NCI-H748 treated with DMSO at 0.1 percent for 48 hours (cell line): ENCODE measurements around the gene OSBP.
A peak's percentile ranks its signal among the peaks of the same experiment; 100 is the strongest.
"Not testable (repeated sequence)": the region's sequence is repeated elsewhere in the genome, so short reads cannot be mapped to it uniquely, and the experiment has no call there.

Source experiments
- DNase-seq: peaks from one replicate; lab custom pipeline; 2025; lab: John Stamatoyannopoulos, UW

Gene OSBP, protein sequence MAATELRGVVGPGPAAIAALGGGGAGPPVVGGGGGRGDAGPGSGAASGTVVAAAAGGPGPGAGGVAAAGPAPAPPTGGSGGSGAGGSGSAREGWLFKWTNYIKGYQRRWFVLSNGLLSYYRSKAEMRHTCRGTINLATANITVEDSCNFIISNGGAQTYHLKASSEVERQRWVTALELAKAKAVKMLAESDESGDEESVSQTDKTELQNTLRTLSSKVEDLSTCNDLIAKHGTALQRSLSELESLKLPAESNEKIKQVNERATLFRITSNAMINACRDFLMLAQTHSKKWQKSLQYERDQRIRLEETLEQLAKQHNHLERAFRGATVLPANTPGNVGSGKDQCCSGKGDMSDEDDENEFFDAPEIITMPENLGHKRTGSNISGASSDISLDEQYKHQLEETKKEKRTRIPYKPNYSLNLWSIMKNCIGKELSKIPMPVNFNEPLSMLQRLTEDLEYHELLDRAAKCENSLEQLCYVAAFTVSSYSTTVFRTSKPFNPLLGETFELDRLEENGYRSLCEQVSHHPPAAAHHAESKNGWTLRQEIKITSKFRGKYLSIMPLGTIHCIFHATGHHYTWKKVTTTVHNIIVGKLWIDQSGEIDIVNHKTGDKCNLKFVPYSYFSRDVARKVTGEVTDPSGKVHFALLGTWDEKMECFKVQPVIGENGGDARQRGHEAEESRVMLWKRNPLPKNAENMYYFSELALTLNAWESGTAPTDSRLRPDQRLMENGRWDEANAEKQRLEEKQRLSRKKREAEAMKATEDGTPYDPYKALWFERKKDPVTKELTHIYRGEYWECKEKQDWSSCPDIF

DNA sequence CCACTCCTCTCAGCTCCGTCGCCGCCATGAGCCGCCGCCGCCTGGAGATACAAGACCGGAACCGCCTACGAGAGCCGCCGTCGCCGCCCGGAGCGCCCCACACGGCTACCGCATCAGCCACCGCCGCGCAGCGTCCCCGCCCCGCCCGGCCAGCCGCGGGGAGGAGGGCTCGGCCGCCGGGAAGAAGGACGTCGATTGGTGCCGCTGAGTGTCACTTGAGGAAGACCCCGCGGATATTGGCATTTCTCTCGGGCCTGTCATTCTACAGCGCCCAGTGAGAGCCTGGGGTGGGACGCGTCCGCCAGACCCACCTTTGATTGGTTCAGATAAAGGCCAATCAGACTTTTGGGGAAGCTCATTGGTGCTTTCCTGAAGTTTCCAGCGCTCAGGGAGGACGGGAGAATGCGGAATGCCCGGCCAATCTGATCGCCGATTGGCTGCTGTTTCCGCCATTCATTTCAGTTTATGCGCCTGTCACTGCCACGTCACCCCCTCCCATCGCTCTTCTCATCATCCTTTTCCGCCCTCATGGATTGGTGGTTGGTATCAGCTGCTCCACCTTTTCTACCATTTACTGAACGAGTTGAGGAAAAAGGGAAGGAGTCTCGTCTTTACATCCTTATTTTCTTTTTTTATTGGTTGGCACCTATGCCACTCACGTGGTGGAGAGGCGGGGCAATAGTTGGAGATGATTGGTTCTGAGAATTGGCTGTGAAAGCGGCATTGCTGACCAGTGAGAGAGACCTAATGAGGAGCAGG lies at the start of gene OSBP:
OSBP (minus strand) TSS at position 138 of the 759 bp plus-strand sequence; CDS start at position 28, 110 bp downstream.
- peak; percentile 100 for DNase-seq

DNA sequence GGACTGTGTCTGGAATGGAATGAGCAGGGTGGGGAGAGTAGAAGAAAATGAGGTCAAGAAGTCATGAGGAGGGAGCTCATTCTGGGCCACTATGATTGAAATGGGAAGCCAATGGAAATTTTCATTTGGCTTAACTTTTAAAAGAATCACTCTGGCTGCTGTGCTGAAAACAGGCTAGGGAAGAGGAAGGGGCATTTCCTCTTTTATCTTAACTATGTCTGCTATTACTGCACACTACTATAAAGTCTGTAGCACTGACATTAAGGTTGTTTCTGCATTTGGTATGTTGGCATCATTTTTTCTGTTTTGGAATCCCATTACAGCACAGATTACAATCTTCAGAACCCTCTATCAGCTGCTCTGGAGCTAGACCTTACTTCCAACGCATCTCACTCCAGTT lies 45.0 kb upstream of the OSBP start:
- DNase-seq = no peak

DNA sequence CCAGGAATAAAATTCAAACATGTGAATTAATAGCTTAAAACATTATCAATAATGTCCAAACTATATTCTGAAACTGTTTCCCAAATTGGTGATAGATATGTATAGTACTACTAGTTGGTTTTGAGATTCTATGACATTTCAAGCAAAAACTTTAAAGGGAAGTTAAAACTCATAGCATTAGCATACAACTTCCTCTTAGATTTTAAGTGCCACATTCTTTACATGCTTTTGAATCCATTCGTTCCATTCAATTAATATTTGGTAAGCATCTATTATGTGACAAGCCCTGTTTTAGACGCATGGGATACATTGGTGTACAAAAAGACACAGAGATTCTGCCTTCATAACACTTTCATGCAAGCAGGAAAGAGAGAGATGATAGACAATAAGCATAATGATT lies 44.4 kb upstream of the OSBP start:
- DNase-seq = no peak

DNA sequence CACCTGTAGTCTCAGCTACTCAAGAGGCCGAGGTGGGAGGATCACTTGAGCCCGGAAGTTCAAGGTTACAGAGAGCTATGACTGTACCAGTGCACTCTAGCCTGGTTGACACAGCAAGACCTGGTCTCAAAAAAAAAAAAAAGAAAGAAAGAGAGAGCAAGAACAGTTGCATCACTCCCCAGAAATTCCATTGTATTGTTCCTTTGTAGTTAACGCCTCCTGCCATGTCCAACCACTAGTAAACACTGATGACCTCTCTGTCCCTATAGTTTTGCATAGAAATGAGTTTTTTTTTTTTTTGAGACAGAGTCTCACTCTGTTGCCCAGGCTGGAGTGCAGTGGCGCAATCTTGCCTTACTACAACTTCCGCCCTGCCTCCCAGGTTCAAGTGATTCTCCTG lies 42.5 kb upstream of the OSBP start:
- DNase-seq = no peak

DNA sequence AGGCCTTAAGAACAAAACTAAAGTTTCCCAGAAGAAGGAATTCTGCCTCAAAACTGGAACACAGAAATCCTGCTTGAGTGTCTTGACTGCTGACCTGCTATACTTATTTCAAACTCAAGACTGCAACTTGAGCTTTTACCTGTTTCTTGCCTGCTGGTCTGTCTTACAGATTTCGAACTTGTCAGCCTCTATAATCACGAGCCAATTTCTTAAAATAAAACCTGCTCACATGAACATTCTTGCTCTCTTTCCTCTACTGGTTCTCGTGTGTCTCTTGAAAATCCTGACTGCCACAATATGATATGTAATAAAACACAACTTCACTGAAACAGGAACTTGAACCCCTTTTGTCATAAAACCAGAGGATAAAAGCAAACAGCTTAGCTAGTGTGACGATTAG lies 39.3 kb upstream of the OSBP start:
- no peak for DNase-seq

DNA sequence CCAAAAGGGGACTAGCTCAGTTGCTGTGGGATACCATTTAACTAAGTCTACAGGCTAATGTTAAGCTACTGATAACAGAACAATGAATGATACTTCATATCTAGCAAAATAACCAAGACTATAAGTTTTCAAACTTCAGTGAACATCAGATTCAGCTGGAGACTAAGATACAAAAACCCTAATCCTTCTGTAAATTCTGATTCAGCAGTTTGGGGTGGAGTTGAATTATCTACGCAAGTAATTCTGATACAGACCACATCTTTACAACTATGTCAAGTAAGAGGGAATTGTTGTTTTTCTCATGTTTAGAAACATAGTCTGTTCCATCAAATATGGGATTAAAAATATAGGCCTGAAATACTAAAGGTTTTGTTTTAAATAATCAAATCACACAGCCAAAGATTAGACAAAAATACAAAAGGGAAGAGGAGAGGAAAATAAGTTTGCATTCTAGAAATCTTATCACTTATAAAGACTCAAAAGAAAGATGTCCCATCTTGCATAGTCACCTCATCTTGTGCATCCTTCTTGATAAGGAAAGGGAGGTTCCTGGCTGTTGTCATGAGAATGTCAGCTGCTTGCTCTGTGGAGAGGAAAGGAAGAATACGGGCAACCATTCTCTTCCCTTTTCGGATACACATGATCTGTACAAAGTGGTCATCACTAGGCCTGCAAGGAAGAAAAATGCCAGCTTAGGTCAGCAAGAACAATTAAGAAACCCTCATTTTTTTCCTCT lies 31.8 kb upstream of the OSBP start:
- DNase-seq = no peak

DNA sequence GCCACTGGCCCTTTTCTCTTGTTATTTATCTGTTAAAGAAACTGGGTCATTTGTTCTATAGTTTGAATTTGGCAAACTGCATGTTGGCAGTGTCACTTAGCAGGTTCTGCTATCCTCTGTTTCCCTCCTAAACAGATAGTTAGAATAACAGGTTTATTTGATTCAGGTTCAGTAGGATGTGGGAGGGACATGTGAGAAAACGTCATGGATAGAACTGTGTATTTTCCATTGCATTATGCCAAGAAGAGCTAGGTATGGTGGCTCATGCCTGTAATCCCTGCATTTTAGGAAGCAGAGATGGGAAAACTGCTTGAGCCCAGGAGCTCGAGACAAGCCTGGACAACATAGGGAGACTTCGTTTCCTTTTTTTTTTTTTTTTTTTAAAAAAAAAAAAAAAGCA lies 29.0 kb upstream of the OSBP start:
- DNase-seq = no peak

DNA sequence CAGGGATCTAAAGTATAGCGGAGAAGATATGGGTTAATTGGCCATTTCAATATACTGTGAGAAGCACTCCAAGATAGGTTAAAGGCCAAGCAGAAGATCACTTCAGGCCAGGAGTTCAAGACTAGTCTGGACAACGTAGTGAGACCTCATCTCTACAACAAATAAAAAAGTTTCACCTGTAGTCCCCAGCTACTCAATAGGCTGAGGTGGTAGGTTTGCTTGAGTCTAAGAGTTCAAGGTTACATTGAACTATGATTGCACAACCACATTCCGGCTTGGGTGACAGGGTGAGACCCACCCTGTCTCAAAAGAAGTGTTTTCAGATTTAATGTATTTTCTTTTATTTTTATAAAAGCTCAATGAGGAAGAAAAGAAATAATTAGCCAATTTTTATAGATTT lies 27.8 kb upstream of the OSBP start:
- DNase-seq = no peak

DNA sequence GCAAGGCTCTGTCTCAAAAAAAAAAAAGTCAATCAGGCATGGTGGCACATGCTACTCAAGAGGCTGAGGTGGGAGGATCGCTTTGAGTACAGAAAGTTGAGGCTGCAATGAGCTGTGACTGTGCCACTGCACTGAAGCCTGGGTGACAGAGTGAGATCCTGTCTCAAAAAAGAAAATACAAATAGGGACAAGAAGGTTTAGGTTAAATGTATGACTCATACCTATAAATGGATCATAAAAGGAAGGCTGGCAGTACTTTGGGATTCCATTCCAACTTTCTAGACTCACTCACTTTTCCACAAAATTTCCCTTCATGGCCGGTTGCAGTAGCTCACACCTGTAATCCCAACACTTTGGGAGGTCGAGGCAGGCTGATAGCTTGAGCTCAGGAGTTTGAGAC lies 25.6 kb upstream of the OSBP start:
- DNase-seq = no peak

DNA sequence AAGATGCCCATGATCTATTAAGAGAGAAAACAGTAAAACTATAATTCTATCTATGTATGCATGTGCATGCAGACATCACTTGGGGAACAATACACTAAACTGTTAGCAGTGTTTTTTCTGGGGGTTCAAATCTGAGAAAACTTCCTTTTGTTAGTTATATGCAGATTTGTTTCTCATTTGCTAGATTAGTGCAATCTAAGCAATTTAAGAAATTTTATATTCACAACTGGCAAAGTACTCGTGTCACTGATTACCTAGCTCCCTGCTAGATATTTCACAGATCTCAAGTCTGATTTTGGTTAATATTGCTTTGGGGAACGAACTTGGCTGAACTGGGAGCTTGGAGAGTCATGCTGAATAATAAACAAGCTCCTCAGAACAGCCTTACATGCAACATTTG lies 14.9 kb upstream of the OSBP start:
- no peak for DNase-seq

DNA sequence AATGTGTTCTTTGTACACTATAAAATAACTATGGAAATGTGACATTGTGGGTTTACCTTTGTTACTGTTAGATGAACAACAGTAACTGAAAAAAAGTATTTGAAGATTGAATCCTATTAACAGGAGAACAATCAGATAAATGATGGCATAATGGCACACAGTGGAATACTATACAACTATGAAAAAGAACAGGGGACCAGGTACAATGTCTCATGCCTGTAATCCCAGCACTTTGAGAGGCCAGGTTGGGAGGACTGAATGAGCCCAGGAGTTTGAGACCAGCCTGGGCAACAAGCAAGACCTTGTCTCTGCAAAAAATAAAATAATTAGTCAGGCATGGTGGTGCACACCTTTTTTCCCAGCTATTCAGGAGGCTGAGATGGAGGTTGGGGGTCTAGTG lies 14.4 kb upstream of the OSBP start:
- DNase-seq = no peak

DNA sequence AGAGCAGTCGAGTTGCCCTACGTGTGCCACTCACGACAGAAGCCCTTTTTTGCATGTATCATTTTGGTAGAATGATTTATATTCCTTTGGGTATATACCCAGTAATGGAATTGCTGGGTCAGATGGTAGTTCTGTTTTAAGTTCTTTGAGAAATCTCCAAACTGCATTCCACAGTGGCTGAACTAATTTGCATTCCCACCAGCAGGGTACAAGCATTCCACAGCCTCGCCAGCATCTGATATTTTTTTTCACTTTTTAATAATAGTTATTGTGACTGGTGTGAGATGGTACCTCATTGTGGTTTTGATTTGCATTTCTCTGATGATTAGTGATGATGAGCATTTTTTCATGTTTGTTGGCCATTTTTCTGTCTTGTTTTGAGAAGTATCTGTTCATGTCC lies 11.4 kb upstream of the OSBP start:
- DNase-seq = not testable (repeated sequence)

DNA sequence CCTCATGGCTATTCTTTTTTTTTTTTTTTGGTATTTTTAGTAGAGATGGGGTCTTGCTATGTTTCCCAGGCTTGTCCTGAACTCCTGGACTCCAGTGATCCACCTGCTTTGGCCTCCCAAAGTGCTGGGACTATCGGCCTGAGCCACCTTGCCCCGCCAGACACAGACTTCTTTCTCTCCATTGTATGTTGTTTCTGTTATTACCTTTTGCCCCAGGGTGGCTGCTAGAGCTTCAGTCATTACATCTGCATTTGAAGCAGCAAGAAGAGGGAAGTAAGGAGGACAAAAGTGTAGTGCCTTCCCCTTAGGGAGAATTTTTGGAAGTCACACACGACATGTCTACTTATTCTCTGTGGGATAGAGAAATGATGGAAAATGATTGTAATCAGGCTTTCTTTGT lies 10.1 kb upstream of the OSBP start:
- DNase-seq = no peak

DNA sequence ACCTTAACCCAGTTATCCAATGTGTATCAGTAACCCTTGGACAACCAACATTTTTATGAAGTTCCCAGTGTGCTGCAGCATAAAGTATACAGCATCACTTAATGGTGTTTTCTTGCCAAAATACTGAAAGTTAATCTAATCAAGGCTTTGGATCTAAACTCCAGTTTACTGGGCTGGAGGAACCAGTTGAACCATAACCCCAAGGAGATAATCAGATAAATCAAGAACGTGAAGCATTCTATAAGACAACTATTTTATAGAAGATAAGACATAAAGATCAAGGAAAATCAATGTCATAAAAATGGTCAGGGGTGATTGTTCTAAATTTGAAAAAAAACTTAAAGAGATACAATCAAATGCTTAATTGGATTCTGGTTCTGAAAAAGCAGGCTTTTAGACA lies 2.3 kb upstream of the OSBP start:
- DNase-seq = no peak

DNA sequence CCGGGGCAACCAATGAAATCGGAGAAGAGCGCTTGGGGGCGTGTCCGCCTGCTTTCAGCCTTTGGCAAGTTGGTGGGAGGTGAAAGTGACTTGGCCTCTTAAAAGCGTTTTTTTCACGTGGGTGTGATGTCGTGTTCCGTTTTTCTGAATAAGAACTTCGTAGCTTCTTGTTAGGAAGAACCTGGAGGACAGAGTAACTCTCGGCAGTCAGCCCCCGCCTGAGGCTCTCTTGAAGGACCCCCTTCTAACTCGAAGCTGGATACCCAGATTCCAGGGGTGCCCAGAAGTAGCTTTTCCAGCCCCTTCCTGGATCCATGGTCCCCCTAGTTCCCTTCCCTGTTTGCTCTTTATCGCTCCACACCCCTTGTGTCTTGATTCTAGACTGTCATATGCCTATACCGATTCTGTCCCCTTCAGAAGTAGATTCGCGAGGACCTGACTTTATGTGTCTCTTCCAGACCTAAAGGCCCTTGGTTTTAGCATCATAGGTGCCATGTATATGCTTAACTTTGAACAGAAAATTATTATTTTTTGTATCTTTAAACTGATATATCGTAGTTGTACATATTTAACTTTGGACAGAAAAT lies 915 bp upstream of the OSBP start:
- no peak for DNase-seq

DNA sequence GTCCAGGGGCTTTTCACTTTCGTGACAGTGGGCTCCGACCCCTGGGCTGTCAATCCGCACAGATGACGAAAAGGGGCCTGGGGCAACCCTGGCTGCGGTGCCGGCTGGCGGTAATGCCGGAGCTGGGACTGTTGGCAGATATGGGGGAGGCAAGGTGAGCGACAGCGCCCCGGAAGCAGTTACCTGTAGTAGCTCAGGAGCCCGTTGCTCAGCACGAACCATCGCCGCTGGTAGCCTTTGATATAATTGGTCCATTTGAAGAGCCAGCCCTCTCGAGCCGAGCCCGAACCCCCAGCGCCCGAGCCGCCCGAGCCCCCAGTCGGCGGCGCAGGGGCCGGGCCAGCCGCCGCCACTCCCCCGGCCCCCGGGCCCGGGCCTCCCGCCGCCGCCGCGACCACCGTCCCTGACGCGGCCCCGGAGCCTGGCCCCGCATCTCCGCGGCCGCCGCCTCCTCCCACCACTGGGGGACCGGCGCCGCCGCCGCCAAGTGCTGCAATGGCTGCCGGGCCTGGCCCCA lies 396 bp downstream of the OSBP start:
- peak; percentile 18 for DNase-seq

DNA sequence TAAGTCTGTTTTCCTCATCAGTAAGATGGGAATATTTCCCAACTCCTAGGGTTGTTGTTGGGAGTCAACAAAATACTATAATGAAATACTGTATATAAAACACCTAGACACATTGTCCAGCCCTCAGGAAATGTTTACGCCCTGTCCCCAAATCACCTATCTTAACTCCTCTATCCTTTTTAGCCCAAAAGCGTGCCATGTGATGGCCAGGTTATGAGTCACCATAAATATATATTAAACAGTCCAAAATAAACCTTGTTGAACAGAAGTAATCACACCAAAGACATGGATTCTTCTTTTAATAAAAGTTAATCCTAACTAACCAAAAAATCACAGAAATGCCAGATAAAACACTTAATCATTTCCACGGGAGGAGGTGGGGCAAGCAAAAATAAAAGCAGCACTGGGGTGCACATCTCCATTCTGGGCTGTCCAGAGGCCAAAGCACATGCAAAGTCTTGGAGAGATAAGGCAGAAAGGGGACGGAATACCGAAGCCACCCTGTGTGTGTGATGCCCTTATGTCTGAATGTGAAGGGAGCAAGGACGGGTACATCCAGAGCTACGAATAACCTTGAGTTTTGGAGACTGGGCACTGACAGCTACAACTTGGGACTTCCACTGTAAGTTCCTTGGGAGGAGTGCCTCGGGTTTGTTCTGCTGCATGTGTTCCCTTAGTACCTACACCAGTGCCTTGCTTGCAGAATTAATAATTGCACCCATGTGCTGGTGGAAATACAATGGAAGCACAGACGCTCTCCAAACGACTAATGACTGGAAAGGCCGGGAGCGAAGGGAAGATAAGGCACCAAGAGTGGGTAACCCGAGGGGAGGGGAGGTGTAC lies 1.1 kb downstream of the OSBP start:
- no peak for DNase-seq

DNA sequence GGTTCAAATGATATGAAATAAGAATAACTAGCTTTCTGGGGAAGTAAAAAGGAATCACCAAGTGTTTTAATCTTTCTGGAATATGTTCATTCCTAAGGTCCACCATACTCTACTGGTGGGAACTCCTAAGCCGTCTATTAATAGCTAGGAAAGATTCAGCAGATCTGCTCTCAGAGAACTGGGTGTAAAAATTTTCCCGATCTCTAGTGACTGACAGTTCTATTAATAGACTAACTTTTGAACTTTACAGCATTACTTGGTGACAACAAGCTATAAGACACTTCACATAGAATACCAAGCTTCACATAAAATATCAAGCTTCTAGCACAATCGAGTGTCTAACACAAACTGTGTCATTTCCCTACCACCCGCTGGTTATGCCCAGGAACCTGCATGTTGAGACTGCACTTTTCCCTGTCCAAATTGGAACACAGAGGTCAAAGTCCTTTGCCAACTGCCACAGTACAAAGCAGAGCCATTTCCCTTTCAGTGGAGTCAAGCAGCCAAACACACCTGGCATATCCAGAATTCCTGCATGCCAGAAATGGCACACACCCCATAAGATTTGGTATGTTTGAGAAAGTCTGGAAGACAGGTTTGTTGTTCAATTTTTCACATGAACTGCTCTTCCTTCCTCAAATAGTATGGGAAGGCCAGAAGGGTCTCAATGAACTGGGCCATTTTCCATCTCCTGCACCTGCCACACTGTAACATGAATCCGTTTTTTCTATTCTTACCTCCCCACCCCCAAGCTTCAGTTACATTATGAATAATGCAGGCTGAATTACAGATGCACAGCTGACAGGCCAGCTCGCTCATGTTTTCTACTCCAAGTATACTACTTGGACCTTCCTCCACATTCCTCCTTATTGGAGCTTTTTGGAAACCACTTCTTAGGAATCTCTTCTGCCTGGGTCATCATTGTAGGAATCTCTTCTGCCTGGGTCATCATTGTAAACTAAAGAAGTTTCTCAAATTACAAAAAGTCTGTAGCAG lies 3.7 kb downstream of the OSBP start:
- DNase-seq = peak; percentile 3

DNA sequence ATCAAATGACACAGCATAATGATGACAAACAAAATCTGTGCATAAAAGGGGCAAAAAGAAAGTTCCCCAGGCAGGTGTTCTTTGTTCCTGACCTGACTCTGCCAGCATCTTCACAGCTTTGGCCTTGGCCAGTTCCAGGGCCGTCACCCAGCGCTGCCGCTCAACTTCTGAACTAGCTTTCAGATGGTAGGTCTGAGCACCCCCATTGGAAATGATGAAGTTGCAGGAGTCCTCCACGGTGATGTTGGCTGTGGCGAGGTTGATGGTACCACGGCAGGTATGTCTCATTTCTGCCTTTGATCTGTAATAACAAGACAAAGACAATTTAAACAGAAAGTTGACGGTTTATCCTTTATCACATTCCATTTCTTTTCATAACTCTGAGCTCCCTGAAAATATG lies 5.3 kb downstream of the OSBP start:
- no peak for DNase-seq
